ENCODE data around the gene POC1A. TPM values are rescaled to one million over a fixed set of nuclear protein-coding genes. Genes with fewer than 3 reads are reported as not detected.

The POC1A gene
- total RNA-seq, 1 experiment from 2014 or later = 29.0 TPM

DNA sequence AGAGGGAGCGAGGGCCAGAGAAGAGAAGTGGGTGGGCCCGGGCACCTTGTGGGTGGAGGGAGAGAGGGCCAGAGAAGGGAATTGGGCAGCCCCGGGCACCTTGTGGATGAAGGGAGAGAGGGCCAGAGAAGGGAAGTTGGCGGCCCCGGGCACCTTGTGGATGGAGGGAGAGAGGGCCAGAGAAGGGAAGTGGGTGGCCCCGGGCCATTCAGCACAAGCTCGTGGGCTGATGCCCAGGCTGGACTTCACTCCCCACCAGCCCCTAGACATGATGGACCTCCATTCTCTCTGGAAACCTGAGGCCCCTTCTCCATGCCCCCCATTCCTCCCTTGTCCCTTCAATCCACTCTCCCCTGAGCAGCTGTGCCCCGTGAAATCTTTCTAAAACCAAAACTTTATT, 113.6 kb downstream of the POC1A start:
- no peak overlapping the region for H3K23ac ChIP-seq (ENCODE audit: insufficient read length, low read depth, low read length)
- H3K27me3 Mint-ChIP-seq (ENCODE audit: low read depth) = peaks cover 2% of the 10 kb centered on the region
- no peaks in the 10 kb centered on the region; a peak in 1 of 5 replicates for H3K9me3 Mint-ChIP-seq
- H2BK12ac ChIP-seq (ENCODE audit: insufficient read length, low read depth, low read length) = no peak overlapping the region
- no peak overlapping the region for H3K27ac ChIP-seq (ENCODE audit: insufficient read length, low read depth, low read length)
- H3K36me3 Mint-ChIP-seq (ENCODE audit: insufficient read depth in 1 of 3, low read depth in 3 of 3) = no peaks in the 10 kb centered on the region
- H3K4me2 ChIP-seq (ENCODE audit: insufficient read depth, insufficient read length, low read length) = no peak overlapping the region
- H3K9ac ChIP-seq (ENCODE audit: extremely low read depth, insufficient read length, low read length) = no peak overlapping the region
- no CpG with 5 or more reads among the region's 8 CpGs for WGBS (ENCODE audit: extremely low coverage, insufficient read length, low lambda C conversion rate)
- H2BK120ac ChIP-seq (ENCODE audit: low read depth, low read length, poor library complexity, severe bottlenecking) = no peak overlapping the region
- H3K4me3 Mint-ChIP-seq = no peak overlapping the region
- H3K18ac ChIP-seq (ENCODE audit: insufficient read length, low read depth, low read length) = no peak overlapping the region
- no peaks in the 10 kb centered on the region for H3K27me3 ChIP-seq (ENCODE audit: insufficient read depth, low read length)
- no peaks in the 10 kb centered on the region for H3K79me1 ChIP-seq (ENCODE audit: insufficient read depth, low read depth, low read length, poor library complexity, severe bottlenecking)
- peak overlapping the region in 1 of 3 experiments; percentile 65; a peak in 1 of 7 replicates for H3K27ac Mint-ChIP-seq
- no peak overlapping the region for H2BK20ac ChIP-seq (ENCODE audit: low read depth, low read length, poor library complexity, severe bottlenecking)
- H3K14ac ChIP-seq (ENCODE audit: insufficient read depth, low read length) = no peak overlapping the region; the same call in 1 of the 2 replicates
- no peak for DNase-seq
- H3K79me2 ChIP-seq (ENCODE audit: insufficient read depth, low read length) = no peaks in the 10 kb centered on the region
- H3K4ac ChIP-seq (ENCODE audit: low read depth, low read length) = no peak overlapping the region
- H2BK15ac ChIP-seq (ENCODE audit: low read depth, low read length) = no peak overlapping the region
- no peaks in the 10 kb centered on the region for H3K23me2 ChIP-seq (ENCODE audit: insufficient read length, low read depth, low read length, poor library complexity, severe bottlenecking)
- H2AFZ ChIP-seq (ENCODE audit: low read length) = no peak overlapping the region
- H3T11ph ChIP-seq (ENCODE audit: low read length) = no peak overlapping the region
- H2BK5ac ChIP-seq (ENCODE audit: insufficient read length, low read length) = no peak overlapping the region
- H4K20me1 ChIP-seq (ENCODE audit: control insufficient read depth, insufficient read depth, insufficient read length) = no peaks in the 10 kb centered on the region
- no peak overlapping the region for H4K8ac ChIP-seq (replicated peaks; ENCODE audit: insufficient read length, low read depth, low read length)
- H3K56ac ChIP-seq (ENCODE audit: insufficient read length, low read depth, low read length) = no peak overlapping the region
- no peak overlapping the region for H4K5ac ChIP-seq (ENCODE audit: insufficient read length, low read depth, low read length)
- H4K91ac ChIP-seq (ENCODE audit: insufficient read length, low read depth, low read length) = no peak overlapping the region
- H3K4me1 Mint-ChIP-seq = peaks cover 9 to 22% of the 10 kb centered on the region in 2 experiments
- no peaks in the 10 kb centered on the region for H3K4me1 ChIP-seq (ENCODE audit: insufficient read depth, low read length)
- no peaks in the 10 kb centered on the region for H3K9me3 ChIP-seq (ENCODE audit: control insufficient read depth, low read depth, low read length)
- TF ChIP-seq, protein P1, sequence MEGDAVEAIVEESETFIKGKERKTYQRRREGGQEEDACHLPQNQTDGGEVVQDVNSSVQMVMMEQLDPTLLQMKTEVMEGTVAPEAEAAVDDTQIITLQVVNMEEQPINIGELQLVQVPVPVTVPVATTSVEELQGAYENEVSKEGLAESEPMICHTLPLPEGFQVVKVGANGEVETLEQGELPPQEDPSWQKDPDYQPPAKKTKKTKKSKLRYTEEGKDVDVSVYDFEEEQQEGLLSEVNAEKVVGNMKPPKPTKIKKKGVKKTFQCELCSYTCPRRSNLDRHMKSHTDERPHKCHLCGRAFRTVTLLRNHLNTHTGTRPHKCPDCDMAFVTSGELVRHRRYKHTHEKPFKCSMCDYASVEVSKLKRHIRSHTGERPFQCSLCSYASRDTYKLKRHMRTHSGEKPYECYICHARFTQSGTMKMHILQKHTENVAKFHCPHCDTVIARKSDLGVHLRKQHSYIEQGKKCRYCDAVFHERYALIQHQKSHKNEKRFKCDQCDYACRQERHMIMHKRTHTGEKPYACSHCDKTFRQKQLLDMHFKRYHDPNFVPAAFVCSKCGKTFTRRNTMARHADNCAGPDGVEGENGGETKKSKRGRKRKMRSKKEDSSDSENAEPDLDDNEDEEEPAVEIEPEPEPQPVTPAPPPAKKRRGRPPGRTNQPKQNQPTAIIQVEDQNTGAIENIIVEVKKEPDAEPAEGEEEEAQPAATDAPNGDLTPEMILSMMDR (conservative IDR thresholded peaks at IDR 0.05) = no peak
- no peak overlapping the region for H2AK5ac ChIP-seq (ENCODE audit: insufficient read length, low read length)

Data from H9 (cell line).